GM04504 (cell line): ENCODE measurements around the gene AMBRA1.

Experiments
- DNase-seq: peaks from one replicate; pipeline ENCODE4 v3.0.0-alpha.2; 2012; ENCODE audit warnings: low read depth

Gene AMBRA1

DNA sequence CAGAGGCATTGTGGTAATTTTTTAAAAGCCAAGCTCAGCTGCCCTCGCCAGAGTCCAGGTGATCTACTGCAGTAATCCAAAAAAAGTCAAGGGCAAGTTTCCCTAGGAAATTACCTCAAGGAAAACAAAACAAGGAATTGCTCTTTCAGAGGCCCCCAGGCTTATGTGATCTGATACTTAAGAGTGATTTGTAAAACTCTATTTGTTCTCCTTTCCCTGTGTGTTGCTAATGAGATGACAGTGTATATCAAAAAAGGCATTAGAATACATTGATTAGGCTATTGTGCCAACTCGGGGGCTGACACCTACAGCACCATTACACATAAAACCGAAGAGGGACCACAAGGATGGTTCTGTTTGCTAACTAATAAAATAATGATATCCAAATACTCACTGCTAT is 157.7 kb downstream of the AMBRA1 start:
- DNase-seq, result no peak

GRCh38 chr11:46435679-46436078 is 158.1 kb downstream of the AMBRA1 start:
- DNase-seq, result no peak

GRCh38 chr11:46431211-46431610 is 162.6 kb downstream of the AMBRA1 start:
- no peak for DNase-seq

DNA sequence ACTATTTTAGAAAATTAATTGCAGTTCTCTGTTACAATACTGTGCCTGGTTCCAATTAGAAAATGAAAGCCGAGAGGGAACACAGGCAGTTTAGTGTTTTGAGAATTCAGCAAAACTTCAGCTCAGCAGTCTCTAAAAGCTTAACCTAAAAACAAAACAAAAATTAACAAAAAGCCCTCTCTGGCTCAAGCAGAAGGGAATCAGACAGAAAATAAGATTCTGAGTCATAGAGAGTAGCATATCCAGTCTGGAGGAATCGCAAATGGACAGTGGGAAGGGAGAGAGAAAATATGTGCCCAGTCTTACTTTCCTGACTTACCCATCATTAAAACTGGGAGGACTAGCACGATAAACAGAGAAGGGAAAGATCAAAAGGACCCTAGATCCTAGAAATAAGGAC is 164.1 kb downstream of the AMBRA1 start:
- DNase-seq, result no peak

DNA sequence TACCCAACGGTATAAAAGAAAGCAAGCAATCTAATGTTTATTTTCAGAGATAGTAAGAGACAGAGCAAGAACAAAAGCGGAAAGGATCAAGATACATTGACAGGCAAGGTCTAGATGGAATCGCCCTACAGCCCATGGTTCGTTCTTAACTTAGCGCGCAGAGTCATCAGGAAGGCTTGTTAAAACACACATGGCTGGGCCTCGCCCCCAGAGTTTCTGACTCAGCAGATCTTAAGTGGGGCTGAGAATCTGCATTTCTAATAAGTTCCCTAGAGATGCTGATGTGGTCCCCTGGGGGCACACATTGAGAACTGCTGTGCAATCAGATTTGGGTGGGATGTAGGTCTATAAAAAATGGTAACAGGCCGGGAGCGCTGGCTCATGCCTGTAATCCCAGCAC is 166.5 kb downstream of the AMBRA1 start:
- DNase-seq, result no peak

- DNase-seq, result no peak
Observed at GRCh38 chr11:46426233-46426991, 167.4 kb downstream of the AMBRA1 start.

GRCh38 chr11:46422588-46422987 is 171.2 kb downstream of the AMBRA1 start:
- no peak for DNase-seq

DNA sequence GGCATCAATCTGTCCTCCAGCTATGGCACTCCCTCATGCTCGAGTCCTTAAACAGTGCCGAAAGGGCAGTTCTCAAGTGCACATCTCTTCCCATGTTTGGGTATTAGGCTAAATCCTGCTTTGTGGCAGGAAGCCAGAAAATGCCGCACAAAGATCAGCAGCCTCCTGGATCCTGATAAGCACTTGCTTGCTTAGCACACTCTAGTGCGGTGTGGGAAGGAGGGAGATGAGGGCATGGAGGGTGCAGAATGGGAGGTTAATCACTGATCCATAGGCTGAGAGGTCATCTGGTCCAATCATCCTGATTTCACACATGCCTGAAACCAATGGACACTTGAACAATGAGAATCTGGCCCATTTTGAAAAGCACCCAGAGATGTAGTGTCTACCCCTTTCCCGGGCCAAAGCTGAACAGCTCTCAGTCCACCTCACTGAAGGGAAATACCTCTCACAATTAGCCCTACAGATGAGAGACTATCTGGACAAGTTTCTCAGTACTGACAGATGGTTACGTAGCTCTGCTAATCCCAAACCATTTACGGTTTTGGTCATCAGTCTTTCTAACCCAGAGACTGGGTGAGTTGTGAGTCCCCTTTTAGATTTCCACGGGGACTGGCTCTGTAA is 172.5 kb downstream of the AMBRA1 start:
- DNase-seq, result no peak

GRCh38 chr11:46420513-46420912 is 173.3 kb downstream of the AMBRA1 start:
- DNase-seq, result no peak

- no peak for DNase-seq
Observed at GRCh38 chr11:46418751-46419150, 175.1 kb downstream of the AMBRA1 start.

GRCh38 chr11:46417711-46418110 is 176.1 kb downstream of the AMBRA1 start:
- DNase-seq, result no peak

DNA sequence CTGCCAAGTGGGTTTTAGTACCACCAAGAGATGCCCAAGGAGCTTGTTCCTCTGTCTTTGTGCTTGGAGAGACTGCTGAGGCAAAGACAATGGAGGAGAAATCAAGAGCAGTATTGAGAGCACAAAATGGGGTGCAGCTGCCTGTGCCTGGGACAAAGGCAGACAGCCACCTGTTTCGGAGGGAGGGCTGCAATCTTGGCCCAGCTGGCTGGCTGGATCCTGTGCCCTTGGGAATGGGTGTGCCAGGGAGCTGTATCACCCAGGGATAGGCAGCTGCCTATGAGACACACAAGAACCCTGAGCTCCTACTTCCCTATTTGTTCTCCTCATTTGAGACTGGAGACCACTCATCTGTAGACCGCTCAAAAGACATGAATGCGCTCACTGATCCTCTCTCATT is 178.9 kb downstream of the AMBRA1 start:
- DNase-seq, result no peak

DNA sequence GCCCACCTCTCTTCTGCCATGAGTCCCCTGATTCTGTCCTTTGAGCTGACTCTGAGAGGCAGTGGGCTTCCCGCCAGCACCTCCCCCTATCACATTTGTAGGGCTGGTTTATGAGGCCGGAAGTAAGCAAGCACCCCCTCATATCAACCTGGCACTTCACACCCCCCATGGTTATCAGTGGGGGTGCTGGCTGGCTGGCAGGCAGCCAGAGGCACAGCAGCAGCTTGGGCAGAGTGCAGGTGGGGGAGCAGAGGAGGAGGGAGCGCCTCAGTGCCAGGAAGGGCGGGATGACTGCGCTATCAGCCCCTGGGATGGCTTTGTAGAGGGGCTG is 179.4 kb downstream of the AMBRA1 start:
- DNase-seq, result no peak

DNA sequence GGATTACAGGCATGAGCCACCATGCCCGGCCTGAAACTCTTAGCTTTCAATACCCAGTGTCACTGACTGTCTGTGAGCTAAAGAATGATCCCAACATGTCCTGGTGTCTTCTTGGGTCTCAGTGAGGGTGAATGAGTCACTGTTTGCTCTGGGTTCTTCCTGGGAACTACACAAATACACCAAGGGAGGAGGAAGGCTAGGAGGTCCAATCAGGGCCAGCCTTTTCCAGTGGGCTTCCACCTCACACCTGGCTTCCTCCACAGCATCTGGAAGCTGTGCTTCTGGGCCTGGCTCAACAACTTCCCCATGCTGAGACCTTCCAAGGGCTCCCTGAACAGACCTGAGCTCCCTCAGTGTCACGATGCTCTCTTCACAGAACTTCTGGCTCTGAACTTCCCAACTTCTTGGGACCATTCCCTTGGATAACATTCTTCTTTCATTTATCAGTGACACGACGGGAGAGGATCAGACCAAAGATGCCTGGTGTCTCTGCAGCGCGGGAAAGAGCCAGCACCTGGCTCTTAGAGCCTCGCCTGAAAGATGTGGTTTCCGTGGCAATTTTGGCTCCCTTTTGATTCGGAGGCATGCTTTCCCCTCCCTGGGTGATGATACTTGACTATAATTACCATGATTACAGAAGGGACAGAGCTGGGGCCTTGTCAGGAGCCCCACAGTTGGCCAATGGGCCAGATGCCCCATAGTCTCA is 179.9 kb downstream of the AMBRA1 start:
- DNase-seq, result no peak

- no peak for DNase-seq
Observed at GRCh38 chr11:46410021-46410420, 183.8 kb downstream of the AMBRA1 start.

GRCh38 chr11:46408407-46408986 is 185.3 kb downstream of the AMBRA1 start:
- DNase-seq, result no peak

- no peak for DNase-seq
Observed at GRCh38 chr11:46407635-46408034, 186.2 kb downstream of the AMBRA1 start.

GRCh38 chr11:46404476-46405017 is 189.3 kb downstream of the AMBRA1 start:
- no peak for DNase-seq

DNA sequence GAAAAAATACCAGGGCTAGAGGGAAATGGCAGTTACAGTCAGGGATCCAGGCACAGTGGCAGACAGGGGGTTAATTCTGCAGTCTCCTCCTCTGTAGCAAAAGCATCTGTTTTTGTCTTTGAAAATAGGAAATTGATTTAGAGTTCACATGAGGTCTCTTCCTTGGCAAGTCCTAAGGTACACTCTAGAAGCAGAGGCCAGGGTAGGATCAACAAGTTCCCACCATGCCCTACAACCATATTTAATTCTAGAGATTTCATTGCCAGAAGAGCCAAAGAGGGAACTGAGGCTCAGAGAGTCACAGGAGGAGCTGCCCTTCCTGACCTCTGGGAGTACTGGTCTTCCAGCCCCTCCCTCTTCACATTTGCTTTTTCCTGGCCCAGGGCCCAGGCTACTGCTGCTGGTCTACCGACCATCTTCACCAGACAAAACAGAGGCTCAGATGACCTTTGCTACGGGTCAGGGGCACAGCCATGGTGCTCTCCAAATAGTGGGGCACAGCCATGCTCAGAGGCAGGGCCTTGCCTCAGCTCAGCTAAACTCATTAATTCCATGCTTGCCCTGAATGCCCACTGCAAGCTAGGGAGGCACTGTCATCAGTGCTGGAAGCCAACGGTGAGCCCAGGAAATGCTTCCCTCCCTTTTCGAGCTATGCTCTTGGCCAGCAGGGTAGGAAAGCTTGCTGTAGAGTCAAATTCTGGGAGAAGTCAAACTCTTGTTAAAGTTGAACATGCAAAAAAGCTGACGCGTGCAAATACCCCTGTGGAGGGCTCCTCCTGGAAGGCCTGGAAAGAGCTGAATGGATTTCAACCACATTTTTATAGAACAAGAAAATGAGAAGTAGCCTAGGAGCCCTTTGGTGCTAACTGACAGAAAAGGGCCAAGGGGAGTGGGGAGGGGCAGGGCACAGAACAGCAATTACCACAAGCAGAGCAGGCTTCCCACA is 190.6 kb downstream of the AMBRA1 start:
- no peak for DNase-seq

- DNase-seq, result no peak
Observed at GRCh38 chr11:46397526-46397925, 196.3 kb downstream of the AMBRA1 start.

DNA sequence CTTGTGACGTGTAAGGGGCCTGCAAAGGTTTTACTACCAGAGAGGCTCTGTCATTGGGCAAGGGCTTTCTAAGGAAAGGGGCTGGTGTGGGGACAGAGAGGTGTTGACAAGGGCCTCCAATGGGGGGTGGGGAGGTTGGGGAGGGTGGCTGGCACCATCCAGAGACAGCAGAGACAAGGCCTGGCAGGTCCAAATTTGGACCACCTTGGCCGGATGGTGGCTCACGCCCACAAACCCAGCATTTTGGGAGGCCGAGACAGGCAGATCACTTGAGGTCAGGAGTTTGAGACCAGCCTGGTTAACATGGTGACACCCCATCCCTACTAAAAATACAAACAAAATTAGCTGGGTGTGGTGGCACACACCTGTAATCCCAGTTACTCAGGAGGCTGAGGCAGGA is 200.1 kb downstream of the AMBRA1 start:
- DNase-seq, result no peak

DNA sequence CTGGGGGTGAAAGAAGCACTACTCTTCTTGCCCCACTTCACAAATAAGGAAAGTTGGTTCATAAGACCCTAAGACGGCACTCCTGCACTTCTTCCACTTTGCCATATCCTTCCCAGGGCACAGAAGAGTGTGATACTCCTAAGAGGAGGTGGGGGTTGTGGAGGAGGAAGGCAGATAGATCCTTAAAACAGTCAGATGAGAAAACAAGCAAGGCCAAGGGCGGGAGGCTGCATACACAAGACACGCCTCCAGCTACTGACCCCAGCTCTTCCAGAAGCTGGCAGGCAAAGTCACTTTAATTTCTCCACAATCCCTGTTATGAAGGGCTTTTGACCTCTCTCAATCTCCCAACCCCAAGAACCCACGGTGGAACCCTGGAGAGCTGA is 200.6 kb downstream of the AMBRA1 start:
- no peak for DNase-seq
